Activated CD4-positive, CD25-positive, alpha-beta regulatory T cell (primary cell): ENCODE results near the gene KDM2B.

Experiments
- DNase-seq, 4 experiments: peaks; one replicate each; lab custom pipeline; 2025; lab: John Stamatoyannopoulos, UW

Gene KDM2B

DNA sequence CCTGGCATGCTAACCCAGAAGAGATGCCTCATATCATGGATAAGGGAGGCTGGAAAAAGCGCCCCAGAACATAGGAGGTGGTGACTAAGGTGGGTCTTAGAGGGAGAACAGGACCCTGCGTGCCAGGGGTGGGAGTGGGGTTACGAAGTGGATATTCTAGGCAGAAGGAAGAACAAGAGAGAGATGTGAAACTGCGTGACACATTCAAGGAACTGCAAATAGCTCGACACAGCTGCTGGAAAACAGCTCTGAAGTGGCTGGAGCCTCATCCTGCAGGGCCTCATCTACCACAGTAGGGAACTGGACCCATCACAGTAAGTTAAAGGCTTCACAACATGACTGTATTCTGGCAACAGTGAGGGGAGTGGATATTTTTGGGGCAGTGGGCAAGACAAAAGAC is 119.8 kb downstream of the KDM2B start:
- no peak for DNase-seq

- no peak for DNase-seq
These were observed 124.3 kb downstream of the KDM2B start for GRCh38 chr12:121456551-121456950.

GRCh38 chr12:121455766-121456420 is 124.9 kb downstream of the KDM2B start:
- DNase-seq: no peak

DNA sequence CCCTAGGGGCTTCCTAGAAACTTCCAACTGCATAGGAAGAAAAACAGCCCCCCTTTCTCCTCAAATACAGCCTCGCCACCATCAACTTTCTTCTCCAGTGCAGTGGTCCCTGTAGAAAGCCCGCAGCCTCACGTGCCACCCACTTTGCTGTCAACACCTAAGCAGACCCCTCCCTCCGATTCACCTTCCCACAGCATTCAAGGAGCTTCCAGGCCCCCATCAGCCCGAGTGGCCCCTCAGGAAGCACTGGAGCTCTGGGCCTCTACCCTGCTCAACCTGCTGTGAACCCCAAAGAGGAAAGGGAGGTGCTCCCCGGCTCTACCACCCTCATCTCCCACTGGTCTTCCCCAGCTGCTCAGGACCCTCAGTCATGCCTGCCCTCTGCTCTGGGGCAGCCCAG is 125.9 kb downstream of the KDM2B start:
- no peak for DNase-seq

GRCh38 chr12:121453629-121454028 is 127.2 kb downstream of the KDM2B start:
- no peak for DNase-seq

DNA sequence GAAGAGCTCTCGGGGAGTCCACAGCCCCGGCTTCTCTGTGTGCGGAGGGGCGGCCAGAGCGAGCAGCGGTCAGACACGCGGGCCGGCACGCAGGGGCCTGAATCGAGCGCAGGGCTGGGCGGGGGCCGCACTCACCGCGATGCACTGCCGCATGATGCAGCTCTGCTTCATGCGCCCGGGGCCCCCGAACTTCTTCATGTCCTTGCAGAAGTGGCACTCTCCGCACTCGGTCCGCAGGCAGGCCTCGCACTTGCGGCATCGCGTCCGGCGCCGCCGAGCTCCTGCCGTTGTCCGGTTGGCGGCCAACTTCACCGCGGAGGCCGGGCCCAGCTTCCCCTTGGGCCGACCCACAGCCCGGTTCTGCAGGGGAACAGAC is 127.8 kb downstream of the KDM2B start:
- DNase-seq: no peak

- DNase-seq: no peak
These were observed 128.4 kb downstream of the KDM2B start for GRCh38 chr12:121452340-121452984.

DNA sequence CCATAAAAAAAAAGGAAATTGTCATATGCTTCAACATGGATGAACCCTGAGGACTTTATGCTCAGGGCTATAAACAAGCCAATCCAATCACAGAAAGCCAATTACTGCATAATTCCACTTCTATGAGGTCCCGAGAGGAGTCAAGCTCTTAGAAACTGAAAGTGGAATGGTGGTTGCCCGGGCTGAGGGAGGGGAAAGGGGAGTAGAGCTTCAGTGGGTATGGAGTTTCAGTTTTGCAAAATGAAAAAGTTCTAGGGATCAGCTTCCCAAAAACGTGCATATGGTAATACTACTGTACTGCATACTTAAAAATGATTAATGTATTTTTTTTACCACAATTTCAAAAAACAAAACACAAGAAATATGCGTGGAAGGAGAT is 128.9 kb downstream of the KDM2B start:
- no peak for DNase-seq

DNA sequence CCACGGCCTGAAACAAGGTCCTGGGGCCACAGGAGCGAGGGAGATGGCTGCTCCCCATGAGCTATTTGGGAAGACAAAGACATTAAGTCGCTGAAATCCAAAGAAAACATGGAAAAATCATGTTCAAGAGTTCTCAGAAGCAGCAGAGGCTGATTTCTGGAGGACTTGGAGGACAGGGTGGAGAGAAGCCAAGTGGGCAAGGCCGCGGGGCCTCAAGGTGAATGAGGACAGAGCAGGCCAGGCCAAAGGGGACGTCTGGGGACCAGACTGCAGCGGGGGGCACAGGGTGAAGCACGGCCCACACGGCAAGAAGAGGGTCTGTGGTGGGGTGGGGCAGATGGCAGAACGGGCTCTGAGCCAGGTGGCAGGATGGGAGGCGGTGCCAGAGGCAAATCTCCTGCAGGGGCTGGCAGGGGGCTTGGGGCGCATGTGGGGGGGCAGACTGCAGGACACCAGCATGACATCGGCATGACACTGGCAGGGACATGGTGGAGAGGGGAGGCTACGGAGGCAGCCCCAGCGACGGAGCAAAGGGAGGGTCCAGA is 132.0 kb downstream of the KDM2B start:
- DNase-seq: no peak

GRCh38 chr12:121446750-121447149 is 134.1 kb downstream of the KDM2B start:
- DNase-seq: no peak

- no peak for DNase-seq
These were observed 136.0 kb downstream of the KDM2B start for GRCh38 chr12:121444842-121445202.

DNA sequence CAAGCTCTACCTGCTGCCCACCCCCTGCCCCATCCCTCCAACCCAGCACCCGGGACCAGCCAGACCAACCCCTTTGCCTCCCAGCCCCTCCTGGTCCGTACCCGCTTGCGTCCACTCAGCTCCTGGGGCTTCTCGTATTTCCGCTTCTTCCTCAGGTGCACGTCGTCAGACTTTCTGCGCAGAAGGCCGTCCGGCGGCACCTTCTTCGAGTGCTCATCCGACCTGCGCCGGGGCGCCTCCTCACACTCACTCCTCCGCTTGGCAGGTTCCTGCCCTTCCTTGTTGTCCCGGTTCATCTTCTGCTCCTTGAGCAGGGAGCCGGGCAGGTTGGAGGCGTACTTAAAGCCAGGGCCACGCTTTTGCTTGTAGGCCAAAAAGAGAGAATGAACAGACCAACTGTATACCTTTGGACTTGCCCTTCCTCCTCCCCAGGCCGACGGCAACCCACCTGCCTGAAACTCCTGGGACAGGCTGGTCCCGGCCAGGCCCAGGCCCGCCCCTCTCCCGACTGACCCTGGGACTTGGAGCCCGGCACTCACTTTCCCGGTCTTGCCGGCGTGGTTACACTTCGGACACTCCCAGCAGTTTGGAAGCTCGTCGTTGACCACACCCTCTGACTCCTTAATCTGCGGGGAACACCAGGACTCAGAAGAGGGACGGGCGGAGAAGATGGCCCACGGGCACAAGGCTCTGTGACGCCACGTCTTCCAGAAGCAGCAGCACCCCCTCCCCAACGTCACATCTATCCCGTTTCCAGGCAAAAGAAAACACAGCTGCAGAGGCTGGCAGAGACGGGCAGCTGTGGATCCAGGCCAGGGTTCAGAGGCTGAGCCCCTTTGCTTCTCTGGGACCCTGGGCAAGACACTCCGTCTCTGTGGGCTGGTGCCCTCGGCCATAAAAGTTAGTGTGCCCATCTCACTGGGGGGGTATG is 136.6 kb downstream of the KDM2B start:
- no peak for DNase-seq

GRCh38 chr12:121443193-121443870 is 137.5 kb downstream of the KDM2B start:
- DNase-seq: peak; percentile 31 to 53 (median 44)

DNA sequence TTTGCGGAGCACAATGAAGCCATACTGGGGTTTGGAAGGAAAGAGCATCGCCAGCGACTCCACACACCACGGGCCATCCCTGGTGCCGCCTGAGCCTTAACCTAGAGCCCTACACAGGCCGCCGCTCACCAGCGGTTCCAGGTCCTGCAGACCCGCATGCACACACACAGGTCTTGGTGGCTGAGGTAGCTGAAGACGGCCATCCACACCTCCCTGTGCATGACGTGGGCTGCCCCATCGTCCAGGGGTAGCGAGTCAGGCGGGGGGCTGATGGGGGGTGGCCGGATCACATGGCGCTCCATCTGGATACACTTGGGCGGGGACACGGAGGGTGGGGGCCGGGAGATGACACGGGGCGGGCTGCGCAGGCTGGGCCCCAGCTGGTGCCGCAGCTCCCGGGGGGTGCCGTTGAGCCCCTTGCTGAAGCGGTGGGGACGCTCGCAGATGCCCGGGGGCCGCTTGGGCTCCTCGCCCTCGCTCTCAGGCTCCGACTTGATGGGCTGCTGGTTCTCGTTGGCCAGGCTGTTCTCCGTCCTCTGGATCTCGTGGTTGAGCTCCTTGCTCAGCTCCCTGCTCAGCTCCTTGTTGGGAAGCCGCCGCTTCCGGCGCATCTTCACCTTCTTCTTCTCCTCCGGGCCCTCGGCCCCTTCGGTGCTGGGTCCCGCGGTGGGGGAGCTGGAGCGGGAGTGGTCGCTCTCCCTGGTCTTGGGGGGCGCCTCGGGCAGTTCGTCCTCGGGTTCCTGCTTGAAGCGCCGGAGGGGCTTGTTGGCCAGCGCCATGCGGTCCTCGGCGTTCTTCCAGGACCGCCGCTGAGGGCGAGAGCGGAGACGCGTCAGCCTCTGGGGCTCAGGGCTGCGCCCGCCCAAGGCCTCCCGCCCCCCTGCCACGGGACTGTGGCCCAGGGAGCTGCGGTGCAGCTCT is 138.5 kb downstream of the KDM2B start:
- DNase-seq: no peak

DNA sequence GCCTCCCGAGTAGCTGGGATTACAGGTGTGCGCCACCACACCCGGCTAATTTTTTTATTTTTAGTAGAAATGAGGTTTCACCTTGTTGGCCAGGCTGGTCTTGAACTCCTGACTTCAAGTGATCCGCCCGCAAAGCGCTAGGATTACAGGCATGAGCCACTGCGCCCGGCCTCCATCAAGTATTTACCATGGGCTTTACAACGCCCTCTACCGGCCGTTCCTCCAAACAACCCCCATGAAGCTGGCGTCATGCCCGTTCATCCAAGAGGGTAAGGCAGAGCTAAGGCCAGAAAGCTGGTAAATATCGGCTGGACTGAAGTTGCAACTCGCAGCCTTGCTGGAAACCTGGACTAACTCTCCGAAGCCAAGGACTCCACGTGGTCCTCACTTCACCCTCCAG is 139.3 kb downstream of the KDM2B start:
- DNase-seq: no peak

GRCh38 chr12:121440768-121441167 is 140.1 kb downstream of the KDM2B start:
- DNase-seq: no peak

GRCh38 chr12:121439715-121440114 is 141.1 kb downstream of the KDM2B start:
- no peak for DNase-seq

- no peak for DNase-seq
These were observed 141.9 kb downstream of the KDM2B start for GRCh38 chr12:121438905-121439304.

DNA sequence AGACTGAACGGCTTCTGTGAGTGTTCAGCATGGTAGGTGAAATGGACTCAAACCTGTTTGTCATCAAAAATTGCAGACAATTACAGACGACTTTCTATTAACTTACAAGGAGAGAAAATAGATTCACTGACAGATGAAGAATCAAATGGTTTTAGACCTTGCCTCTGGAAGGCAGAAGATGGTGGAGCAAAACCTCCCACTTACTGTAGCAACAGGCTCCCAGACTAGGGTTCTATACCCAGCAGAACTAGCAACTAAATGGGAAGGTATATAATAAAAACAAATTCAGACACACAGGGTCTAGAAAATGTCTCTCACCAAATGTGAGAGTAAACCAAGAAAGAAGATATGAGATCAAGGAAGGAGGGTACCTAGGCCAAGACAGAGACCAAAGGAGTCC is 144.1 kb downstream of the KDM2B start:
- no peak for DNase-seq

- DNase-seq: no peak
These were observed 147.9 kb downstream of the KDM2B start for GRCh38 chr12:121432740-121433480.
